ENCODE measurements around the gene GLRA1. TPM values are rescaled to one million over a fixed set of nuclear protein-coding genes. Genes with fewer than 3 reads are reported as not detected.

Gene GLRA1
- total RNA-seq, 1 experiment from 2014 or later, result not detected

GRCh38 chr5:151949701-151950308, 25.2 kb upstream of the GLRA1 start:
- ATAC-seq, result no peak
- CTCF ChIA-PET, result interaction anchor here (0.5 kb wide), 1 partner anchor 45 kb away, joined by 3 read pairs; no protein-coding TSS in a partner anchor
- H3F3A ChIP-seq (ENCODE audit: low read length, unreplicated experiment), result no peaks in the 10 kb centered on the region
- BruUV-seq (replicated peaks), result no TSS peak
- no peaks in the 10 kb centered on the region for H3K36me3 ChIP-seq (ENCODE audit: low read depth, low read length)
- H2AFZ ChIP-seq (ENCODE audit: low read length), result no peak overlapping the region
- H3K4me1 ChIP-seq (ENCODE audit: insufficient read depth, low read length), result no peaks in the 10 kb centered on the region
- DNase-seq, result no peak
- H3K4me2 ChIP-seq (ENCODE audit: low read length), result no peak overlapping the region
- intact Hi-C loops (cut with micrococcal nuclease), result no loop called here
- no peak for TF ChIP-seq EZH2phosphoT487 (IDR thresholded peaks at IDR 0.05; ENCODE audit: borderline replicate concordance, low read length)
- no peak for TF ChIP-seq EZH2 (IDR thresholded peaks at IDR 0.05; ENCODE audit: low read length, unreplicated experiment)
- TF ChIP-seq CTCF (conservative IDR thresholded peaks at IDR 0.05; ENCODE audit: low read depth, low read length), result no peak
- no peak overlapping the region for H3K9ac ChIP-seq (ENCODE audit: low read length)
- no peak overlapping the region for H3K27ac ChIP-seq (ENCODE audit: low read length)
- H4K20me1 ChIP-seq (ENCODE audit: low read length), result no peaks in the 10 kb centered on the region
- no peaks in the 10 kb centered on the region for H3K9me2 ChIP-seq (replicated peaks; ENCODE audit: low read length)
- H3K27me3 ChIP-seq (ENCODE audit: low read length), result peaks cover 59% of the 10 kb centered on the region
- no peaks in the 10 kb centered on the region for H3K79me2 ChIP-seq (ENCODE audit: low read length)
- H3K4me3 ChIP-seq (ENCODE audit: low read length), result no peak overlapping the region
- H3K9me3 ChIP-seq (ENCODE audit: low read length), result no peaks in the 10 kb centered on the region
- POLR2A ChIA-PET (ENCODE audit: unreplicated experiment), result no interaction called here

- ChIA-PET POLR2A (ENCODE audit: unreplicated experiment) (no interaction called here), CTCF (no interaction called here)
- Histone ChIP-seq H3K27ac (ENCODE audit: low read length) (no peak overlapping the region), H4K20me1 (ENCODE audit: low read length) (no peaks in the 10 kb centered on the region), H3K27me3 (ENCODE audit: low read length) (peaks cover 57% of the 10 kb centered on the region), H3K79me2 (ENCODE audit: low read length) (no peaks in the 10 kb centered on the region), H3F3A (ENCODE audit: low read length, unreplicated experiment) (no peaks in the 10 kb centered on the region), H3K9ac (ENCODE audit: low read length) (no peak overlapping the region), H3K9me3 (ENCODE audit: low read length) (no peaks in the 10 kb centered on the region), H3K4me2 (ENCODE audit: low read length) (no peak overlapping the region), H3K36me3 (ENCODE audit: low read depth, low read length) (no peaks in the 10 kb centered on the region), H3K4me3 (ENCODE audit: low read length) (no peak overlapping the region), H3K9me2 (replicated peaks; ENCODE audit: low read length) (no peaks in the 10 kb centered on the region), H2AFZ (ENCODE audit: low read length) (no peak overlapping the region), H3K4me1 (ENCODE audit: insufficient read depth, low read length) (no peaks in the 10 kb centered on the region)
- TF ChIP-seq EZH2 (IDR thresholded peaks at IDR 0.05; ENCODE audit: low read length, unreplicated experiment), result no peak
- TF ChIP-seq EZH2phosphoT487 (IDR thresholded peaks at IDR 0.05; ENCODE audit: borderline replicate concordance, low read length), result no peak
- no peak for TF ChIP-seq CTCF (conservative IDR thresholded peaks at IDR 0.05; ENCODE audit: low read depth, low read length)
- intact Hi-C loops (cut with micrococcal nuclease), result no loop called here
- no peak for DNase-seq
- no peak for ATAC-seq
- no TSS peak for BruUV-seq (replicated peaks)
Measured at GRCh38 chr5:151949113-151949512, 24.5 kb upstream of the GLRA1 start.

- no TSS peak for BruUV-seq (replicated peaks)
- H3F3A ChIP-seq (ENCODE audit: low read length, unreplicated experiment), result no peaks in the 10 kb centered on the region
- H3K27me3 ChIP-seq (ENCODE audit: low read length), result peaks cover 60% of the 10 kb centered on the region
- TF ChIP-seq CTCF (conservative IDR thresholded peaks at IDR 0.05; ENCODE audit: low read depth, low read length) (no peak), EZH2phosphoT487 (IDR thresholded peaks at IDR 0.05; ENCODE audit: borderline replicate concordance, low read length) (no peak), EZH2 (IDR thresholded peaks at IDR 0.05; ENCODE audit: low read length, unreplicated experiment) (no peak)
- no peak for ATAC-seq
- intact Hi-C loops (cut with micrococcal nuclease), result no loop called here
- no peaks in the 10 kb centered on the region for H3K36me3 ChIP-seq (ENCODE audit: low read depth, low read length)
- no peaks in the 10 kb centered on the region for H3K79me2 ChIP-seq (ENCODE audit: low read length)
- H3K9ac ChIP-seq (ENCODE audit: low read length), result no peak overlapping the region
- no peak overlapping the region for H3K4me2 ChIP-seq (ENCODE audit: low read length)
- POLR2A ChIA-PET (ENCODE audit: unreplicated experiment), result no interaction called here
- H4K20me1 ChIP-seq (ENCODE audit: low read length), result no peaks in the 10 kb centered on the region
- H2AFZ ChIP-seq (ENCODE audit: low read length), result no peak overlapping the region
- H3K27ac ChIP-seq (ENCODE audit: low read length), result no peak overlapping the region
- no peaks in the 10 kb centered on the region for H3K4me1 ChIP-seq (ENCODE audit: insufficient read depth, low read length)
- H3K9me2 ChIP-seq (replicated peaks; ENCODE audit: low read length), result no peaks in the 10 kb centered on the region
- no peak for DNase-seq
- no peak overlapping the region for H3K4me3 ChIP-seq (ENCODE audit: low read length)
- no peaks in the 10 kb centered on the region for H3K9me3 ChIP-seq (ENCODE audit: low read length)
- CTCF ChIA-PET, result no interaction called here
Measured at GRCh38 chr5:151947931-151948608, 23.4 kb upstream of the GLRA1 start.
